H9 (cell line): ENCODE data around the gene NHERF1. TPM values are rescaled to one million over a fixed set of nuclear protein-coding genes. Genes with fewer than 3 reads are reported as not detected.

Experiments
- DNase-seq: peaks from one replicate; pipeline ENCODE4 v3.0.0-alpha.2; 2017
- H2AFZ ChIP-seq: one replicate; pipeline ENCODE4 v1.6.1; 2013; ENCODE audit warnings: mild to moderate bottlenecking, low read length, control low read depth, moderate library complexity
- H2AK5ac ChIP-seq: 2 replicates; pipeline ENCODE4 v1.6.1; 2013; ENCODE audit warnings: low read length, control low read depth, mixed read lengths; ENCODE audit not compliant: insufficient read length
- H2BK120ac ChIP-seq: one replicate; pipeline ENCODE4 v1.6.1; 2013; ENCODE audit warnings: low read depth, mild to moderate bottlenecking, low read length, control low read depth, inconsistent platforms; ENCODE audit not compliant: poor library complexity, severe bottlenecking
- H2BK12ac ChIP-seq: 2 replicates; pipeline ENCODE4 v1.6.1; 2013; ENCODE audit warnings: low read length, control low read depth, mixed read lengths, low read depth; ENCODE audit not compliant: insufficient read length
- H2BK15ac ChIP-seq: 2 replicates; pipeline ENCODE4 v1.6.1; 2013; ENCODE audit warnings: low read depth, low read length, control low read depth
- H2BK20ac ChIP-seq: one replicate; pipeline ENCODE4 v1.6.1; 2013; ENCODE audit warnings: low read depth, mild to moderate bottlenecking, low read length, control low read depth, inconsistent platforms; ENCODE audit not compliant: poor library complexity, severe bottlenecking
- H2BK5ac ChIP-seq: 2 replicates; pipeline ENCODE4 v1.6.1; 2013; ENCODE audit warnings: low read length, control low read depth, mixed read lengths; ENCODE audit not compliant: insufficient read length
- H3K14ac ChIP-seq: 2 replicates; pipeline ENCODE4 v1.6.1; 2013; ENCODE audit warnings: low read length, control low read depth; ENCODE audit not compliant: insufficient read depth
- H3K18ac ChIP-seq: 2 replicates; pipeline ENCODE4 v1.6.1; 2013; ENCODE audit warnings: low read depth, mild to moderate bottlenecking, mixed read lengths, low read length, control low read depth; ENCODE audit not compliant: insufficient read length
- H3K23ac ChIP-seq: 2 replicates; pipeline ENCODE4 v1.6.1; 2013; ENCODE audit warnings: low read length, control low read depth, mixed read lengths, low read depth; ENCODE audit not compliant: insufficient read length
- H3K23me2 ChIP-seq: 2 replicates; pipeline ENCODE4 v1.6.1; 2013; ENCODE audit warnings: low read depth, mild to moderate bottlenecking, mixed read lengths, low read length, control low read depth; ENCODE audit not compliant: insufficient read length, poor library complexity, severe bottlenecking
- H3K27ac ChIP-seq: 2 replicates; pipeline ENCODE4 v1.5.1; 2013; ENCODE audit warnings: low read length, control low read depth, mixed read lengths, low read depth; ENCODE audit not compliant: insufficient read length
- H3K27me3 ChIP-seq: 2 replicates; pipeline ENCODE4 v1.6.1; 2013; ENCODE audit warnings: low read length, control low read depth, inconsistent platforms; ENCODE audit not compliant: insufficient read depth
- H3K4ac ChIP-seq: 2 replicates; pipeline ENCODE4 v1.6.1; 2013; ENCODE audit warnings: low read depth, mild to moderate bottlenecking, control low read depth, inconsistent platforms, low read length, moderate library complexity
- H3K4me1 ChIP-seq: 2 replicates; pipeline ENCODE4 v1.6.1; 2013; ENCODE audit warnings: low read length, control low read depth, inconsistent platforms; ENCODE audit not compliant: insufficient read depth
- H3K4me2 ChIP-seq: 2 replicates; pipeline ENCODE4 v1.6.1; 2013; ENCODE audit warnings: low read length, control low read depth, mixed read lengths; ENCODE audit not compliant: insufficient read length, insufficient read depth
- H3K56ac ChIP-seq: 2 replicates; pipeline ENCODE4 v1.6.1; 2013; ENCODE audit warnings: low read depth, mild to moderate bottlenecking, mixed read lengths, low read length, control low read depth; ENCODE audit not compliant: insufficient read length
- H3K79me1 ChIP-seq: 2 replicates; pipeline ENCODE4 v1.6.1; 2013; ENCODE audit warnings: low read depth, mild to moderate bottlenecking, moderate library complexity, low read length, control low read depth, inconsistent platforms; ENCODE audit not compliant: insufficient read depth, poor library complexity, severe bottlenecking
- H3K79me2 ChIP-seq: 2 replicates; pipeline ENCODE4 v1.6.1; 2013; ENCODE audit warnings: low read length, control low read depth, inconsistent platforms; ENCODE audit not compliant: insufficient read depth
- H3K9ac ChIP-seq: 2 replicates; pipeline ENCODE4 v1.6.1; 2013; ENCODE audit warnings: low read length, control low read depth, mixed read lengths; ENCODE audit not compliant: insufficient read length; ENCODE audit errors: extremely low read depth
- H3K9me3 ChIP-seq: one replicate; pipeline ENCODE4 v1.6.1; 2013; ENCODE audit warnings: low read depth, low read length, inconsistent platforms; ENCODE audit not compliant: control insufficient read depth
- H3T11ph ChIP-seq: one replicate; pipeline ENCODE4 v1.6.1; 2013; ENCODE audit warnings: mild to moderate bottlenecking, low read length, control low read depth, inconsistent platforms
- H4K20me1 ChIP-seq: one replicate; pipeline ENCODE4 v1.6.1; 2013; ENCODE audit not compliant: control insufficient read depth, insufficient read length, insufficient read depth
- H4K5ac ChIP-seq: 2 replicates; pipeline ENCODE4 v1.6.1; 2013; ENCODE audit warnings: low read depth, mild to moderate bottlenecking, mixed read lengths, low read length, control low read depth; ENCODE audit not compliant: insufficient read length
- H4K8ac ChIP-seq: replicated peaks from 2 replicates; pipeline ENCODE4 v1.6.1; 2013; ENCODE audit warnings: low read length, control low read depth, mixed read lengths, low read depth; ENCODE audit not compliant: insufficient read length
- H4K91ac ChIP-seq: 2 replicates; pipeline ENCODE4 v1.6.1; 2013; ENCODE audit warnings: low read depth, mild to moderate bottlenecking, moderate library complexity, mixed read lengths, low read length, control low read depth; ENCODE audit not compliant: insufficient read length
- H3K27ac Mint-ChIP-seq, 3 experiments: 2 replicates in 2 of 3; 3 replicates in 1 of 3; pipeline ENCODE4 v1.8.0; 2020 to 2021; ENCODE audit warnings: mixed read lengths in 3 of 3, mild to moderate bottlenecking in 1 of 3, moderate library complexity in 1 of 3
- H3K27me3 Mint-ChIP-seq: 2 replicates; pipeline ENCODE4 v1.8.0; 2021; ENCODE audit warnings: low read depth, mild to moderate bottlenecking, moderate library complexity, mixed read lengths
- H3K36me3 Mint-ChIP-seq, 3 experiments: 2 replicates in 2 of 3; 3 replicates in 1 of 3; pipeline ENCODE4 v1.8.0; 2020 to 2021; ENCODE audit warnings: low read depth in 3 of 3, mixed read lengths in 3 of 3; ENCODE audit not compliant: insufficient read depth in 1 of 3
- H3K4me1 Mint-ChIP-seq, 2 experiments: 2 replicates each; pipeline ENCODE4 v1.8.0; 2020; ENCODE audit warnings: mixed read lengths in 2 of 2
- H3K4me3 Mint-ChIP-seq, 2 experiments: 2 replicates in 1 of 2; 3 replicates in 1 of 2; pipeline ENCODE4 v1.8.0; 2020 to 2021; ENCODE audit warnings: mild to moderate bottlenecking in 2 of 2, mixed read lengths in 2 of 2, moderate library complexity in 1 of 2
- H3K9me3 Mint-ChIP-seq, 2 experiments: 2 replicates in 1 of 2; 3 replicates in 1 of 2; pipeline ENCODE4 v1.8.0; 2020; ENCODE audit warnings: mild to moderate bottlenecking in 2 of 2, mixed read lengths in 2 of 2, moderate library complexity in 1 of 2
- WGBS: extraction: QIAGEN DNeasy Blood & Tissue Kit; methylation state at CpG from one replicate; pipeline ENCODE4 v1.1.7; 2013; ENCODE audit warnings: missing lambda C conversion rate, low lambda C conversion rate, mixed read lengths; ENCODE audit not compliant: insufficient read length; ENCODE audit errors: extremely low coverage; 5-methylcytosine and 5-hydroxymethylcytosine counted together
- total RNA-seq: library from RNA; stranded (reverse); gene quantifications from 2 replicates; pipeline ENCODE4 v1.2.1, GENCODE V29; 2021
- TF ChIP-seq, protein P1 (sequence below): fragments of 200-600 bp; sonication (generic); conservative IDR thresholded peaks from 3 replicates; pipeline ENCODE4 v1.8.0; 2021; ENCODE audit warnings: antibody characterized with exemption, mild to moderate bottlenecking

NHERF1 gene
- total RNA-seq, 1 experiment from 2014 or later = 74.4 TPM

DNA sequence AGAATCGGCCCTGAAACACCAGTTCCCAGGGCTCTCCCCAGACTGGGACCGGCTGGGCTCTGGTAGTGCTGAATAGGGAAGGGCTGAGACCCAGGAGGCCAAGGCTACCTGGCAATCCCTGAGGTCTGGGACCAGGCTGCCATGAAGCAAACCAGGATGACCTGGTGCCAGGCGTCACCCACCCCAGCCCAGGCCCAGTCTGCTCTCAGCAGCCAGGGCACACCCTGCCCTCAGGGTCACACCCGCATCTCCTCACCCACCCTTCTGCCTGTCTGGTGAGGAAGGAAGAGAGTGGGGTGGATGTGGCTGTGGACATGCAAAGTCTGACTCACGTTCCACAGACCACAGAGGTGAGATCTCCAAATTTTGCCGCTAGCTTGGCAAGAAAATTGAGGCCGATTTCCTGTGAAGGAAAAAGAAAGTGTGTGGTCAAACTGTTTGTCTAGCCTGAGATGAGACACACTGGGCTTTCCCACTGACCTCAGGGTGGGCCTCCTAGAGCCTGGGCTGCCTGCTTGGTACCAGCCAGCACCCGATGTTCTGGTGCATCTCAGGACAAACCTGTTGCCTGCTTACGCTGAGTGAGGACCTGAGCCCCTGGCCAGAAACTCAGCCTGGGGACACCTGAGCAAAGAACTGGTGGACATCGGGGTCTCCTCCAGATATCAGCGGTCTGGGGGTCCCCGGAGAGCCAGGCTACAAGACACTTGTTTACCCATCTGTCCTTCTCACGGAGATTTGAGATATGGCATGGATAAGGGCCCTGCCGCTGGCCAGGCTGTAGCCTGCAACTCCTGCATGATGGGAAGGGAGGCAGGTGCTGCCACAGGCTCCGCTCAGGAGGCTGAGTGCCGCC is 17.7 kb upstream of the NHERF1 start:
- Histone ChIP-seq H2AK5ac (no peak overlapping the region), H3K23me2 (no peaks in the 10 kb centered on the region)
- H3K27me3 Mint-ChIP-seq = peaks cover 6% of the 10 kb centered on the region; the same call in 1 of the 2 replicates

More for the DNA sequence above, 17.7 kb upstream of the NHERF1 start:
- Histone ChIP-seq H3K79me1 (no peaks in the 10 kb centered on the region), H3K27me3 (no peaks in the 10 kb centered on the region; the same call in 1 of the 2 replicates), H4K8ac (no peak overlapping the region), H3K79me2 (no peaks in the 10 kb centered on the region), H2AFZ (no peak overlapping the region), H2BK5ac (no peak overlapping the region), H3K9ac (no peak overlapping the region), H3T11ph (no peak overlapping the region), H4K5ac (no peak overlapping the region), H2BK15ac (no peak overlapping the region), H2BK120ac (no peak overlapping the region), H3K9me3 (no peaks in the 10 kb centered on the region), H4K91ac (no peak overlapping the region), H3K4me2 (no peak overlapping the region), H4K20me1 (no peaks in the 10 kb centered on the region), H3K4ac (no peak overlapping the region), H3K23ac (no peak overlapping the region), H3K4me1 (no peaks in the 10 kb centered on the region), H3K18ac (no peak overlapping the region), H3K56ac (no peak overlapping the region), H3K27ac (no peak overlapping the region), H2BK12ac (no peak overlapping the region), H2BK20ac (no peak overlapping the region), H3K14ac (no peak overlapping the region)
- TF ChIP-seq, protein P1, sequence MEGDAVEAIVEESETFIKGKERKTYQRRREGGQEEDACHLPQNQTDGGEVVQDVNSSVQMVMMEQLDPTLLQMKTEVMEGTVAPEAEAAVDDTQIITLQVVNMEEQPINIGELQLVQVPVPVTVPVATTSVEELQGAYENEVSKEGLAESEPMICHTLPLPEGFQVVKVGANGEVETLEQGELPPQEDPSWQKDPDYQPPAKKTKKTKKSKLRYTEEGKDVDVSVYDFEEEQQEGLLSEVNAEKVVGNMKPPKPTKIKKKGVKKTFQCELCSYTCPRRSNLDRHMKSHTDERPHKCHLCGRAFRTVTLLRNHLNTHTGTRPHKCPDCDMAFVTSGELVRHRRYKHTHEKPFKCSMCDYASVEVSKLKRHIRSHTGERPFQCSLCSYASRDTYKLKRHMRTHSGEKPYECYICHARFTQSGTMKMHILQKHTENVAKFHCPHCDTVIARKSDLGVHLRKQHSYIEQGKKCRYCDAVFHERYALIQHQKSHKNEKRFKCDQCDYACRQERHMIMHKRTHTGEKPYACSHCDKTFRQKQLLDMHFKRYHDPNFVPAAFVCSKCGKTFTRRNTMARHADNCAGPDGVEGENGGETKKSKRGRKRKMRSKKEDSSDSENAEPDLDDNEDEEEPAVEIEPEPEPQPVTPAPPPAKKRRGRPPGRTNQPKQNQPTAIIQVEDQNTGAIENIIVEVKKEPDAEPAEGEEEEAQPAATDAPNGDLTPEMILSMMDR = no peak
- H3K4me1 Mint-ChIP-seq = peaks cover 0 to 3% of the 10 kb centered on the region in 2 experiments; a peak in 1 of 4 replicates
- H3K36me3 Mint-ChIP-seq = no peaks in the 10 kb centered on the region
- H3K4me3 Mint-ChIP-seq = no peak overlapping the region
- no peaks in the 10 kb centered on the region for H3K9me3 Mint-ChIP-seq
- no peak for DNase-seq
- no CpG with 5 or more reads among the region's 16 CpGs for WGBS
- no peak overlapping the region for H3K27ac Mint-ChIP-seq
